K562 (cell line): ENCODE measurements around the gene PDCD6IP. TPM values are rescaled to one million over a fixed set of nuclear protein-coding genes. Genes with fewer than 3 reads are reported as not detected.

Experiments used
- ADNP ChIP-seq: fragments of 200-800 bp; sonication (Bioruptor generic); IDR thresholded peaks from 2 replicates; pipeline ENCODE4 v1.6.1; 2016; ENCODE audit warnings: missing genetic modification characterization, missing compliant biosample characterization
- CBFA2T3 ChIP-seq: fragments of 450-650 bp; IDR thresholded peaks from 2 replicates; pipeline ENCODE4 v1.6.1; 2017
- CEBPG ChIP-seq, 3 experiments: fragments of 200-800 bp in 1 of 3; sonication (Bioruptor generic) in 1 of 3; sonication (generic) in 1 of 3; formaldehyde crosslinking in 1 of 3; IDR thresholded peaks in 2 of 3; conservative IDR thresholded peaks in 1 of 3; 2 replicates each; pipeline versions ENCODE4 v1.6.1 to v1.8.0; 2016 to 2022; ENCODE audit warnings: missing compliant biosample characterization in 2 of 3, missing genetic modification characterization in 2 of 3, mild to moderate bottlenecking in 1 of 3, missing genetic modification reagents in 1 of 3
- EHMT2 ChIP-seq: fragments of 450-650 bp; IDR thresholded peaks from 2 replicates; pipeline ENCODE4 v1.6.1; 2018; ENCODE audit warnings: antibody characterized with exemption
- LEF1 ChIP-seq: fragments of 450-650 bp; IDR thresholded peaks from 2 replicates; pipeline ENCODE4 v1.6.1; 2016; ENCODE audit warnings: mild to moderate bottlenecking
- PURB ChIP-seq: sonication (generic); formaldehyde crosslinking; IDR thresholded peaks from 2 replicates; pipeline ENCODE4 v1.9.0; 2021; ENCODE audit warnings: low read depth, mild to moderate bottlenecking, missing genetic modification reagents
- U2AF2 ChIP-seq: fragments of 200-400 bp; formaldehyde crosslinking; optimal IDR thresholded peaks from 2 replicates; pipeline ENCODE3; 2017; ENCODE audit warnings: low read depth, mild to moderate bottlenecking, low read length
- WHSC1 ChIP-seq: IDR thresholded peaks from one replicate; pipeline ENCODE4 v1.6.1; 2012; ENCODE audit warnings: low read length, control low read depth, inconsistent platforms
- ZBTB7A ChIP-seq: IDR thresholded peaks from 2 replicates; pipeline ENCODE4 v1.6.1; 2011; ENCODE audit warnings: low read depth, mild to moderate bottlenecking, low read length, moderate library complexity, borderline replicate concordance; ENCODE audit not compliant: control insufficient read depth
- ZNF586 ChIP-seq: fragments of 450-650 bp; formaldehyde crosslinking; conservative IDR thresholded peaks from 2 replicates; pipeline ENCODE4 v1.4.0; 2020; ENCODE audit warnings: mild to moderate bottlenecking, moderate library complexity
- ZNF77 ChIP-seq: fragments of 250-450 bp; sonication (Bioruptor Pico); IDR thresholded peaks from 2 replicates; pipeline ENCODE4 v1.5.0; 2020
- polyA plus RNA-seq, 8 experiments: library from polyadenylated mRNA; depleted of rRNA in 4 of 8; stranded (reverse) in 5 of 8; unstranded in 3 of 8; fragments of >200 nt; fragmentation: Nextera tagmentation in 2 of 8; fragmentation: Illumina TruSeq in 1 of 8; extraction: Ambion mirVana in 2 of 8; extraction: Trizol in 1 of 8; gene quantifications; 2 replicates each; pipeline versions ENCODE4 v1.2.1 to v1.2.3, GENCODE V29; 2011 to 2014; ENCODE audit warnings: inconsistent platforms in 1 of 8, missing spikeins in 1 of 8
- total RNA-seq, 7 experiments: library from RNA; depleted of rRNA in 6 of 7; stranded (reverse); fragments of >200 nt in 6 of 7; fragmentation: Illumina TruSeq in 2 of 7; extraction: Trizol in 2 of 7; gene quantifications; 2 replicates each; pipeline versions ENCODE4 v1.2.1 to v1.2.3, GENCODE V29; 2011 to 2021; ENCODE audit warnings: low replicate concordance in 1 of 7
- TF ChIP-seq, protein P1 (sequence below): fragments of 450-650 bp; IDR thresholded peaks from 2 replicates; pipeline ENCODE4 v1.6.1; 2016; ENCODE audit warnings: borderline replicate concordance
- TF ChIP-seq, protein P2 (sequence below): fragments of 250-450 bp; sonication (Bioruptor Pico); IDR thresholded peaks from 2 replicates; pipeline ENCODE4 v1.9.0; 2021; ENCODE audit warnings: mild to moderate bottlenecking
- TF ChIP-seq, protein P3 (sequence below), 2 experiments: fragments of 450-650 bp in 1 of 2; IDR thresholded peaks; 2 replicates each; pipeline ENCODE4 v1.6.1; 2011 to 2017; ENCODE audit warnings: low read depth in 2 of 2, antibody characterized with exemption in 1 of 2, borderline replicate concordance in 1 of 2, low read length in 1 of 2, mild to moderate bottlenecking in 1 of 2, mixed read lengths in 1 of 2; ENCODE audit not compliant: control insufficient read depth in 1 of 2
- TF ChIP-seq, protein P4 (sequence below): fragments of 250-450 bp; sonication (Bioruptor Pico); IDR thresholded peaks from 2 replicates; pipeline ENCODE4 v1.8.0; 2021; ENCODE audit warnings: borderline replicate concordance, mild to moderate bottlenecking, moderate library complexity; ENCODE audit not compliant: poor library complexity, severe bottlenecking
- TF ChIP-seq, protein P5 (sequence below): sonication (generic); formaldehyde crosslinking; IDR thresholded peaks from 2 replicates; pipeline ENCODE4 v1.8.0; 2022; ENCODE audit warnings: missing genetic modification reagents, mild to moderate bottlenecking, borderline replicate concordance
- TF ChIP-seq, protein P6 (sequence below), 2 experiments: fragments of 450-650 bp in 1 of 2; sonication (generic) in 1 of 2; formaldehyde crosslinking; conservative IDR thresholded peaks; 2 replicates each; pipeline versions ENCODE4 v1.4.0 to v1.8.1; 2020 to 2022; ENCODE audit warnings: mild to moderate bottlenecking in 1 of 2, missing genetic modification reagents in 1 of 2

Gene PDCD6IP
- total and polyA plus RNA-seq, 9 of the 15 experiments (the other 6 are each of a cell fraction or from before 2014, with no cell fraction given) = 40.2 to 302 (median 122) TPM

DNA sequence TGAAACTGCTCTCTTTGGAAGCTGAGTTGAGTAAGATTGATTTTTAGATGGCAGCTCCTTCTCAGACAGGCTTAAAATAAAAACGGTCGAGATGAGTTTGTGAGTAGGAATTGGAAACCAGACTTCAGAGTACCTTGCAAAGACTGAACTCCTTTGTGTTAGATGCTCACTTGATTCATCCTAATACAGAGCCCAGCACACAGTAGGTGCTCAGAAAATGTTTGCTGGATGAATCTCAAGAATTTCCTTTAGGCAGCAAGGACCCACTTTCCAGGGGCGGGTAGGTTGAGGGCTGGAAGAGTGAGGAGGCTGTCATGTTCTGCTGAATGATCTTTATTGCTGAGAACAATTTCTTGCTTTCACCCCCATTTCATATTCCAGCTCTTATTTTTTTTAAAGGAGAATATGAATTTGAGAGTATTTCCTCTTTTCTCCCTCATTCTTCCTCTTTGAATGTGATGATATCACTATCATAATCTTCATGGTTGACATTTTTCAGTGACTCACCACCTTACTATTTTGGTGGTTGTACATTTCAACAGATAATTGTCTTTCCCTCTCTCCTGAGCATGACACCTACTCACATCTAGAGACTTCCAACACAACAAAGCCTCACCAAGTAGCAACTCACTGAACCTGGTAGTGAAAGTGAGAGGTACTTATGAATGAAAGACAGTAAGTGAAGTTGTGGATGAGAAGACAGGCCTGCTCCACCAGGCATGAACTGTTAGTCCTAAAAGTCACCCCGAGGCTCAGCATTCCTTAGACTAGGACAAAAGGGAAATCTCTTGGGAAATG, 113.3 kb downstream of the PDCD6IP start (continued):
- TF ChIP-seq, protein P1, sequence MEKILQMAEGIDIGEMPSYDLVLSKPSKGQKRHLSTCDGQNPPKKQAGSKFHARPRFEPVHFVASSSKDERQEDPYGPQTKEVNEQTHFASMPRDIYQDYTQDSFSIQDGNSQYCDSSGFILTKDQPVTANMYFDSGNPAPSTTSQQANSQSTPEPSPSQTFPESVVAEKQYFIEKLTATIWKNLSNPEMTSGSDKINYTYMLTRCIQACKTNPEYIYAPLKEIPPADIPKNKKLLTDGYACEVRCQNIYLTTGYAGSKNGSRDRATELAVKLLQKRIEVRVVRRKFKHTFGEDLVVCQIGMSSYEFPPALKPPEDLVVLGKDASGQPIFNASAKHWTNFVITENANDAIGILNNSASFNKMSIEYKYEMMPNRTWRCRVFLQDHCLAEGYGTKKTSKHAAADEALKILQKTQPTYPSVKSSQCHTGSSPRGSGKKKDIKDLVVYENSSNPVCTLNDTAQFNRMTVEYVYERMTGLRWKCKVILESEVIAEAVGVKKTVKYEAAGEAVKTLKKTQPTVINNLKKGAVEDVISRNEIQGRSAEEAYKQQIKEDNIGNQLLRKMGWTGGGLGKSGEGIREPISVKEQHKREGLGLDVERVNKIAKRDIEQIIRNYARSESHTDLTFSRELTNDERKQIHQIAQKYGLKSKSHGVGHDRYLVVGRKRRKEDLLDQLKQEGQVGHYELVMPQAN = peak; percentile 47; the same call in 1 of the 2 replicates
- TF ChIP-seq WHSC1 (no peak), ADNP (0 out of 2 replicates have a peak, but pooled peaks have one; percentile 59), EHMT2 (peak; percentile 89), ZBTB7A (no peak), U2AF2 (no peak), LEF1 (peak; percentile 88), CEBPG (CRISPR knock-in tag; IDR thresholded peaks at IDR 0.05) (no peak), CEBPG (tag; conservative IDR thresholded peaks at IDR 0.05 in 1 of 2, IDR thresholded peaks at IDR 0.05 in 1 of 2) (no peak), ZNF77 (no peak), ZNF586 (CRISPR knock-in tag) (no peak), CBFA2T3 (peak; percentile 70), PURB (CRISPR knock-in tag) (no peak)
- TF ChIP-seq, protein P2, sequence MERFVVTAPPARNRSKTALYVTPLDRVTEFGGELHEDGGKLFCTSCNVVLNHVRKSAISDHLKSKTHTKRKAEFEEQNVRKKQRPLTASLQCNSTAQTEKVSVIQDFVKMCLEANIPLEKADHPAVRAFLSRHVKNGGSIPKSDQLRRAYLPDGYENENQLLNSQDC (CRISPR knock-in tag) = no peak
- TF ChIP-seq, protein P3, sequence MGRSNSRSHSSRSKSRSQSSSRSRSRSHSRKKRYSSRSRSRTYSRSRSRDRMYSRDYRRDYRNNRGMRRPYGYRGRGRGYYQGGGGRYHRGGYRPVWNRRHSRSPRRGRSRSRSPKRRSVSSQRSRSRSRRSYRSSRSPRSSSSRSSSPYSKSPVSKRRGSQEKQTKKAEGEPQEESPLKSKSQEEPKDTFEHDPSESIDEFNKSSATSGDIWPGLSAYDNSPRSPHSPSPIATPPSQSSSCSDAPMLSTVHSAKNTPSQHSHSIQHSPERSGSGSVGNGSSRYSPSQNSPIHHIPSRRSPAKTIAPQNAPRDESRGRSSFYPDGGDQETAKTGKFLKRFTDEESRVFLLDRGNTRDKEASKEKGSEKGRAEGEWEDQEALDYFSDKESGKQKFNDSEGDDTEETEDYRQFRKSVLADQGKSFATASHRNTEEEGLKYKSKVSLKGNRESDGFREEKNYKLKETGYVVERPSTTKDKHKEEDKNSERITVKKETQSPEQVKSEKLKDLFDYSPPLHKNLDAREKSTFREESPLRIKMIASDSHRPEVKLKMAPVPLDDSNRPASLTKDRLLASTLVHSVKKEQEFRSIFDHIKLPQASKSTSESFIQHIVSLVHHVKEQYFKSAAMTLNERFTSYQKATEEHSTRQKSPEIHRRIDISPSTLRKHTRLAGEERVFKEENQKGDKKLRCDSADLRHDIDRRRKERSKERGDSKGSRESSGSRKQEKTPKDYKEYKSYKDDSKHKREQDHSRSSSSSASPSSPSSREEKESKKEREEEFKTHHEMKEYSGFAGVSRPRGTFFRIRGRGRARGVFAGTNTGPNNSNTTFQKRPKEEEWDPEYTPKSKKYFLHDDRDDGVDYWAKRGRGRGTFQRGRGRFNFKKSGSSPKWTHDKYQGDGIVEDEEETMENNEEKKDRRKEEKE (IDR thresholded peaks at IDR 0.05; ENCODE audit: borderline replicate concordance in 1 of 2, control insufficient read depth in 1 of 2, low read depth in 2 of 2, low read length in 1 of 2) = no peak
- TF ChIP-seq, protein P4, sequence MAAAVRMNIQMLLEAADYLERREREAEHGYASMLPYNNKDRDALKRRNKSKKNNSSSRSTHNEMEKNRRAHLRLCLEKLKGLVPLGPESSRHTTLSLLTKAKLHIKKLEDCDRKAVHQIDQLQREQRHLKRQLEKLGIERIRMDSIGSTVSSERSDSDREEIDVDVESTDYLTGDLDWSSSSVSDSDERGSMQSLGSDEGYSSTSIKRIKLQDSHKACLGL = no peak
- TF ChIP-seq, protein P5, sequence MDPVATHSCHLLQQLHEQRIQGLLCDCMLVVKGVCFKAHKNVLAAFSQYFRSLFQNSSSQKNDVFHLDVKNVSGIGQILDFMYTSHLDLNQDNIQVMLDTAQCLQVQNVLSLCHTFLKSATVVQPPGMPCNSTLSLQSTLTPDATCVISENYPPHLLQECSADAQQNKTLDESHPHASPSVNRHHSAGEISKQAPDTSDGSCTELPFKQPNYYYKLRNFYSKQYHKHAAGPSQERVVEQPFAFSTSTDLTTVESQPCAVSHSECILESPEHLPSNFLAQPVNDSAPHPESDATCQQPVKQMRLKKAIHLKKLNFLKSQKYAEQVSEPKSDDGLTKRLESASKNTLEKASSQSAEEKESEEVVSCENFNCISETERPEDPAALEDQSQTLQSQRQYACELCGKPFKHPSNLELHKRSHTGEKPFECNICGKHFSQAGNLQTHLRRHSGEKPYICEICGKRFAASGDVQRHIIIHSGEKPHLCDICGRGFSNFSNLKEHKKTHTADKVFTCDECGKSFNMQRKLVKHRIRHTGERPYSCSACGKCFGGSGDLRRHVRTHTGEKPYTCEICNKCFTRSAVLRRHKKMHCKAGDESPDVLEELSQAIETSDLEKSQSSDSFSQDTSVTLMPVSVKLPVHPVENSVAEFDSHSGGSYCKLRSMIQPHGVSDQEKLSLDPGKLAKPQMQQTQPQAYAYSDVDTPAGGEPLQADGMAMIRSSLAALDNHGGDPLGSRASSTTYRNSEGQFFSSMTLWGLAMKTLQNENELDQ = no peak
- TF ChIP-seq, protein P6, sequence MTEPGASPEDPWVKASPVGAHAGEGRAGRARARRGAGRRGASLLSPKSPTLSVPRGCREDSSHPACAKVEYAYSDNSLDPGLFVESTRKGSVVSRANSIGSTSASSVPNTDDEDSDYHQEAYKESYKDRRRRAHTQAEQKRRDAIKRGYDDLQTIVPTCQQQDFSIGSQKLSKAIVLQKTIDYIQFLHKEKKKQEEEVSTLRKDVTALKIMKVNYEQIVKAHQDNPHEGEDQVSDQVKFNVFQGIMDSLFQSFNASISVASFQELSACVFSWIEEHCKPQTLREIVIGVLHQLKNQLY (CRISPR knock-in tag; conservative IDR thresholded peaks at IDR 0.05) = no peak
